GM19035 (cell line): Measurements from ENCODE around the gene PRRC2A.

Source experiments
- ATAC-seq: cut with Tn5 transposase; IDR thresholded peaks from one replicate; pipeline ENCODE4 v1.9.1; 2021; ENCODE audit not compliant: unreplicated experiment

Gene PRRC2A

GRCh38 chr6:31622684-31623091 is 2.2 kb downstream of the PRRC2A start:
- ATAC-seq, result no peak

- ATAC-seq, result no peak
Measured at GRCh38 chr6:31624070-31624469, 3.6 kb downstream of the PRRC2A start.

- ATAC-seq, result no peak
Measured at GRCh38 chr6:31626952-31627351, 6.4 kb downstream of the PRRC2A start.

- no peak for ATAC-seq
Measured at GRCh38 chr6:31627690-31628287, 7.3 kb downstream of the PRRC2A start.

GRCh38 chr6:31629014-31629413 is 8.5 kb downstream of the PRRC2A start:
- ATAC-seq, result no peak

GRCh38 chr6:31630177-31630934 is 9.8 kb downstream of the PRRC2A start:
- ATAC-seq, result no peak

- no peak for ATAC-seq
Measured at GRCh38 chr6:31631209-31631608, 10.7 kb downstream of the PRRC2A start.

- no peak for ATAC-seq
Measured at GRCh38 chr6:31631681-31632278, 11.3 kb downstream of the PRRC2A start.

- no peak for ATAC-seq
Measured at GRCh38 chr6:31632279-31632946, 11.9 kb downstream of the PRRC2A start.

GRCh38 chr6:31633447-31633846 is 12.9 kb downstream of the PRRC2A start:
- ATAC-seq, result no peak

GRCh38 chr6:31634131-31634530 is 13.6 kb downstream of the PRRC2A start:
- no peak for ATAC-seq

- ATAC-seq, result no peak
Measured at GRCh38 chr6:31634969-31635575, 14.6 kb downstream of the PRRC2A start.

GRCh38 chr6:31636698-31637596 is 16.4 kb downstream of the PRRC2A start:
- no peak for ATAC-seq

- no peak for ATAC-seq
Measured at GRCh38 chr6:31639043-31639442, 18.5 kb downstream of the PRRC2A start.

GRCh38 chr6:31639449-31639861 is 18.9 kb downstream of the PRRC2A start:
- no peak for ATAC-seq

GRCh38 chr6:31640612-31641011 is 20.1 kb downstream of the PRRC2A start:
- no peak for ATAC-seq

GRCh38 chr6:31641370-31641769 is 20.9 kb downstream of the PRRC2A start:
- ATAC-seq, result no peak

GRCh38 chr6:31642798-31643570 is 22.5 kb downstream of the PRRC2A start:
- ATAC-seq, result no peak

- no peak for ATAC-seq
Measured at GRCh38 chr6:31643818-31644454, 23.4 kb downstream of the PRRC2A start.
